ENCODE results near the gene VAC14. TPM values are rescaled to one million over a fixed set of nuclear protein-coding genes. Genes with fewer than 3 reads are reported as not detected.
A peak's percentile ranks its signal among the peaks of the same experiment; 100 is the strongest.

VAC14 gene
- total and polyA plus RNA-seq, 8 donors, result 14.9 to 90.6 (median 39.3) TPM

DNA sequence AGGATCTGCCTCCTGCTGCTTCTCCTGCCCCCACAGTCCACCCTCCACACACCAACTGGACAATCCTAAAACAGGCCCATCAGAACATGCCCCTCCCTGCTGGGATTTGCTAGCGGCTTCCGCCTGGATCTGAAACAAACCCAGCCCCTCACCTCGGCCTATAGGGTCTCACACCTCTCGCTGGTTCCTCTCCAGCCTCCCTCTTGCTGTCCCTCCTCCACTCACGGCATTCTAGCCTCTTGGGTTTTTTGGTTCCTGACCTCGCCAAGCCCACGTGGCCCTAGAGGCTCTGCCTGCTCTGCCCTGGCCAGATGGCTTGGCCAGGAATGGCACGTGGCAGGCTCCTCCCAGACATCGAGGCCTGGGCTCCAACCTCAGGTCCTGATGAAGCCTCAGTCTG is 99.4 kb downstream of the VAC14 start:
- Histone ChIP-seq H3K27ac (peak overlapping the region in 4 of 5 donors; percentile 73 to 95 (median 82)), H3K9me3 (no peaks in the 10 kb centered on the region), H3K4me3 (no peak overlapping the region), H3K36me3 (peaks cover 0 to 19% (median 15%) of the 10 kb centered on the region in 4 donors), H3K4me1 (peaks cover 20 to 89% (median 71%) of the 10 kb centered on the region in 4 donors), H3K27me3 (no peaks in the 10 kb centered on the region)
- no peak for TF ChIP-seq POLR2AphosphoS5 (IDR thresholded peaks at IDR 0.05)
- TF ChIP-seq, protein P1, sequence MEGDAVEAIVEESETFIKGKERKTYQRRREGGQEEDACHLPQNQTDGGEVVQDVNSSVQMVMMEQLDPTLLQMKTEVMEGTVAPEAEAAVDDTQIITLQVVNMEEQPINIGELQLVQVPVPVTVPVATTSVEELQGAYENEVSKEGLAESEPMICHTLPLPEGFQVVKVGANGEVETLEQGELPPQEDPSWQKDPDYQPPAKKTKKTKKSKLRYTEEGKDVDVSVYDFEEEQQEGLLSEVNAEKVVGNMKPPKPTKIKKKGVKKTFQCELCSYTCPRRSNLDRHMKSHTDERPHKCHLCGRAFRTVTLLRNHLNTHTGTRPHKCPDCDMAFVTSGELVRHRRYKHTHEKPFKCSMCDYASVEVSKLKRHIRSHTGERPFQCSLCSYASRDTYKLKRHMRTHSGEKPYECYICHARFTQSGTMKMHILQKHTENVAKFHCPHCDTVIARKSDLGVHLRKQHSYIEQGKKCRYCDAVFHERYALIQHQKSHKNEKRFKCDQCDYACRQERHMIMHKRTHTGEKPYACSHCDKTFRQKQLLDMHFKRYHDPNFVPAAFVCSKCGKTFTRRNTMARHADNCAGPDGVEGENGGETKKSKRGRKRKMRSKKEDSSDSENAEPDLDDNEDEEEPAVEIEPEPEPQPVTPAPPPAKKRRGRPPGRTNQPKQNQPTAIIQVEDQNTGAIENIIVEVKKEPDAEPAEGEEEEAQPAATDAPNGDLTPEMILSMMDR (IDR thresholded peaks at IDR 0.05), result no peak
- no peak for TF ChIP-seq POLR2A (IDR thresholded peaks at IDR 0.05)
- no peak for TF ChIP-seq EP300 (IDR thresholded peaks at IDR 0.05)
- intact Hi-C loops (cut with DNase I; ENCODE audit: low total_unique reads), result no loop called here
- WGBS, 5 donors, result 76 to 87% (median 84%) methylated on average over 9 of the region's 9 CpGs
- DNase-seq, result no peak

DNA sequence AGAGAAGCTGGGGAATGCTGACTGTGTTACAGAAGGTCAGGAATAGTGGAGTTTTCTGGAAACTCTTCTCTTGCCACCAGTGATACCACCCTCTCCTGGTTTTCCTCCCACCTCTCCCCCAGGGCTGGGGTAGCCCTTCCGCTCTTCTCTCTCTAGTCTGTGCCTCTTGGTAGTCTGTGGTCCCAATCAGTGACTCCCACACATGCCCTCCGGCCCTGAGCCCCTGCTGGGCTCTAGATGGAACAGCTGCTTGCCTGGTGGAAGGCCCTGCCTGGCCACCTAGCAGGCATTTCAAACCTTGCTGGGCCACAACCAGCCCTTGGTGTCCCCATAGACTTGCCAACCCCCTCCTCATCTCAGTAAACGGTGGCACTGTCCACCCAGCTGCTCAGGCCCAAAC is 99.9 kb downstream of the VAC14 start:
- no peaks in the 10 kb centered on the region for H3K27me3 ChIP-seq
- TF ChIP-seq POLR2A (IDR thresholded peaks at IDR 0.05) (no peak), EP300 (IDR thresholded peaks at IDR 0.05) (no peak), POLR2AphosphoS5 (IDR thresholded peaks at IDR 0.05) (no peak)
- TF ChIP-seq, protein P1 (IDR thresholded peaks at IDR 0.05), result no peak
- H3K36me3 ChIP-seq, result peaks cover 0 to 19% (median 15%) of the 10 kb centered on the region in 4 donors
- no peak overlapping the region for H3K4me3 ChIP-seq
- H3K9me3 ChIP-seq, result no peaks in the 10 kb centered on the region
- peak overlapping the region in 4 of 5 donors; percentile 73 to 95 (median 82) for H3K27ac ChIP-seq
- intact Hi-C loops (cut with DNase I; ENCODE audit: low total_unique reads), result no loop called here
- WGBS, 5 donors, result 65 to 97% (median 85%) methylated on average over 3 of the region's 3 CpGs
- H3K4me1 ChIP-seq, result peaks cover 25 to 89% (median 71%) of the 10 kb centered on the region in 4 donors
- no peak for DNase-seq

DNA sequence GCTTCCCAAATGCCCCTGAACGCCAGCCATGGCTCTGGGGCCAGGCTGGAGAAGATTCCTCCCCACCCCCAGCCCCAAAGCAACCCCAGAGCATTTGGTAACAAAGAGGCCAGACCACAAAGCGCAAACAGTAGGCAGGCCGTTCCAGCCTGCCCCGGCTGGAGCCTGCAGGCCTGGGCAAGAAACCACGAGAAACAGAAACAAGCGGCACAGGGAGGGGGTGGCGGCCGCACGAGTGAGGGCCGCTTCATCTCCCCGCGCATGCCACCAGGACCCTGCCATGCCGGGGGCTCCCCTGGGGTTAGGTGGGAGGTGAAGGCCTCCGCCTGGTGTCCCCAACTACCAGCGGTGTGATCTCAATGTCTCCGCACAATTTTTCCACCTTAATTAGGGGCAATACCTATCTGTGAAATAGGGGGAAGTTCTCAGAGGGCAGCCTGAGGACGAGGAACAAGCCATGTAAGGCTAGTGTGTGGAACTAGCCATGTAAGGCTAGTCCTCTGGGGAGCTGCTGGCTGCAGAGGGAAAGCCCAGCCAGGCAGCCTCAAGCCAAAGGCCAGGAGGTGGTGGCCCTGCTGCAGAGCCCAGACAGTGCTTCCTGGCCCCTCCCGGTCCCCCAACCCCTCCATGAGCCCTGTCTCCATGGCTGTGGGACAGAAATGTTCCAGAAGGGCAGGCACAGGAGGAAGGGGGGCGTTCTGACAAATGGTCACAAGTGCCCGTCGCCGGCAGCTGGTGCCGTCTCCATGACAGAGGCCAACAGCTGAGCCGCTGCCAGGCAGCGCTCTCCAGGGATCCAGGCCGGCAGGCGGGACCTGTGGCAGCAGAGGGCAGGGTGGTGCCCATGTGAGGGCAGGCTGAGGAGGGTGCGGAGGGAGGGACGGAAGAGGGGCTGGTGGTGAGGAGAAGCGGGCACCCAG is 100.6 kb downstream of the VAC14 start:
- H3K27ac ChIP-seq, result peak overlapping the region in 4 of 5 donors; percentile 73 to 95 (median 82)
- no peak overlapping the region for H3K4me3 ChIP-seq
- no peaks in the 10 kb centered on the region for H3K9me3 ChIP-seq
- peak in 1 of 3 donors; percentile 21 for TF ChIP-seq POLR2AphosphoS5 (IDR thresholded peaks at IDR 0.05)
- TF ChIP-seq, protein P1 (IDR thresholded peaks at IDR 0.05), result no peak
- H3K27me3 ChIP-seq, result no peaks in the 10 kb centered on the region
- 75 to 87% (median 82%) methylated on average over 23 to 30 of the region's 30 CpGs for WGBS, 5 donors
- H3K4me1 ChIP-seq, result peaks cover 32 to 93% (median 75%) of the 10 kb centered on the region in 4 donors
- peaks cover 0 to 19% (median 15%) of the 10 kb centered on the region in 4 donors for H3K36me3 ChIP-seq
- intact Hi-C loops (cut with DNase I; ENCODE audit: low total_unique reads), result no loop called here
- DNase-seq, result peak in 1 of 2 donors; percentile 79

DNA sequence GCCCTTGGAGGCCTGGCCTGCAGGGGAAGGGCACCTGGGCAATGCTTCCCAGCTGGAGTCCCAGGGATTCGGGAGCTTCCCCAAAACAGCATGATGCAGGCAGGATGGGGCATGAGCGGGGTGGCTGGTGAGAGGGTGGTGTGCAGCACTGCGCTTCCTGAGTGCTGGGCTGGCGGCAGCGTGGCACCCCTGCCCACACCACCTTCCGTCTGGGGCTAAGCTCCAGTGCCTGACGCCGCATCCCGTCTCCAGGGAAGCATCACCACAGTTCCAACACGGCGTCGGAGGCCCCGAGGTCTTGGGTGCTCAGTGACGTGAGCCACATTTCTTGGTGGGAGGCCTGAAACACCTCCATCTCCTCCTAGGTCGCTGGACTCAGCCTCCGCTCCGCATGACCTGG is 101.3 kb downstream of the VAC14 start:
- Histone ChIP-seq H3K9me3 (no peaks in the 10 kb centered on the region), H3K27ac (peak overlapping the region in 4 of 5 donors; percentile 73 to 95 (median 82)), H3K27me3 (no peaks in the 10 kb centered on the region), H3K4me3 (no peak overlapping the region), H3K4me1 (peaks cover 34 to 93% (median 76%) of the 10 kb centered on the region in 4 donors), H3K36me3 (peaks cover 0 to 19% (median 15%) of the 10 kb centered on the region in 4 donors)
- DNase-seq, result no peak
- 85 to 96% (median 93%) methylated on average over 16 to 17 of the region's 17 CpGs for WGBS, 5 donors
- TF ChIP-seq, protein P1 (IDR thresholded peaks at IDR 0.05), result no peak
- no peak for TF ChIP-seq EP300 (IDR thresholded peaks at IDR 0.05)
- TF ChIP-seq POLR2AphosphoS5 (IDR thresholded peaks at IDR 0.05), result no peak
- no peak for TF ChIP-seq POLR2A (IDR thresholded peaks at IDR 0.05)
- intact Hi-C loops (cut with DNase I; ENCODE audit: low total_unique reads), result no loop called here

Data from stomach (tissue), 9 donors.